ENCODE results near the gene TCP11X2. TPM values are rescaled to one million over a fixed set of nuclear protein-coding genes. Genes with fewer than 3 reads are reported as not detected.
"Not testable (repeated sequence)": the region's sequence is repeated elsewhere in the genome, so short reads cannot be mapped to it uniquely, and the experiment has no call there.

Gene TCP11X2
- total RNA-seq, 1 experiment from 2014 or later, result not detected

DNA sequence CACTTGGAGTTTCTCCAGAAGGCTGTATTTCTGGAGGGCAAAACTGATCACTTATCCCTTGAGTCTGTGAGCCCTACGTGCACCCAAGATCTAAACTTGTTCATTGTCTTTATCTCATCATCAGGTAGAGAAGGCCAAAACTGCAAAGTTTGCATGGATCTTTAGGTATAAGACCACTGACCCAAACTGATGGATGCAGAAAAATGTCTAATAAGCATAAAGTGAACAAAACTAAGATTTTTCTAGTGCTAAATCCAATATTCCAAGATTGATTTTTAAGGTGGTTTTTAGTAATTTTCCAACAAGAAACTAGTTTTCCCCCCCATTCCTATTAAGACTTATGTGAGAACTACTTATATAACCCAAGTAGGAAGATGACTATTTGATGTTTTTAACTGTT, 42.9 kb upstream of the TCP11X2 start:
- Mint-ChIP-seq H3K9me3 (ENCODE audit: unreplicated experiment) (no peaks in the 10 kb centered on the region), H3K4me3 (ENCODE audit: unreplicated experiment) (no peak overlapping the region), H3K4me1 (ENCODE audit: low read depth, unreplicated experiment) (peaks cover 9% of the 10 kb centered on the region), H3K36me3 (ENCODE audit: insufficient read depth, unreplicated experiment) (no peaks in the 10 kb centered on the region), H3K27me3 (ENCODE audit: insufficient read depth, unreplicated experiment) (no peaks in the 10 kb centered on the region), H3K27ac (ENCODE audit: unreplicated experiment) (no peak overlapping the region)
- DNase-seq, result no peak
- Histone ChIP-seq H3K27me3 (replicated peaks; ENCODE audit: control insufficient read depth, insufficient read depth, low read length) (no peaks in the 10 kb centered on the region), H3K4me1 (peaks cover 6% of the 10 kb centered on the region; the same call in 1 of the 2 replicates), H3K36me3 (ENCODE audit: control insufficient read depth, insufficient read depth, low read length) (no peaks in the 10 kb centered on the region), H3K9me3 (no peaks in the 10 kb centered on the region), H3K4me3 (ENCODE audit: low read depth, low read length) (no peak overlapping the region)
- intact Hi-C loops (cut with micrococcal nuclease; ENCODE audit: unreplicated experiment), result loop anchor here (10.0 kb wide), 1 partner anchor 350 kb away; no protein-coding TSS in a partner anchor
- ChIA-PET POLR2A (no interaction called here), CTCF (no interaction called here)
- no TSS peak for BruUV-seq (replicated peaks)
- TF ChIP-seq, protein P1, sequence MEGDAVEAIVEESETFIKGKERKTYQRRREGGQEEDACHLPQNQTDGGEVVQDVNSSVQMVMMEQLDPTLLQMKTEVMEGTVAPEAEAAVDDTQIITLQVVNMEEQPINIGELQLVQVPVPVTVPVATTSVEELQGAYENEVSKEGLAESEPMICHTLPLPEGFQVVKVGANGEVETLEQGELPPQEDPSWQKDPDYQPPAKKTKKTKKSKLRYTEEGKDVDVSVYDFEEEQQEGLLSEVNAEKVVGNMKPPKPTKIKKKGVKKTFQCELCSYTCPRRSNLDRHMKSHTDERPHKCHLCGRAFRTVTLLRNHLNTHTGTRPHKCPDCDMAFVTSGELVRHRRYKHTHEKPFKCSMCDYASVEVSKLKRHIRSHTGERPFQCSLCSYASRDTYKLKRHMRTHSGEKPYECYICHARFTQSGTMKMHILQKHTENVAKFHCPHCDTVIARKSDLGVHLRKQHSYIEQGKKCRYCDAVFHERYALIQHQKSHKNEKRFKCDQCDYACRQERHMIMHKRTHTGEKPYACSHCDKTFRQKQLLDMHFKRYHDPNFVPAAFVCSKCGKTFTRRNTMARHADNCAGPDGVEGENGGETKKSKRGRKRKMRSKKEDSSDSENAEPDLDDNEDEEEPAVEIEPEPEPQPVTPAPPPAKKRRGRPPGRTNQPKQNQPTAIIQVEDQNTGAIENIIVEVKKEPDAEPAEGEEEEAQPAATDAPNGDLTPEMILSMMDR (IDR thresholded peaks at IDR 0.05; ENCODE audit: insufficient read depth in 1 of 2, low read depth in 1 of 2, low read length in 1 of 2, severe bottlenecking in 1 of 2, unreplicated experiment in 1 of 2), result no peak

DNA sequence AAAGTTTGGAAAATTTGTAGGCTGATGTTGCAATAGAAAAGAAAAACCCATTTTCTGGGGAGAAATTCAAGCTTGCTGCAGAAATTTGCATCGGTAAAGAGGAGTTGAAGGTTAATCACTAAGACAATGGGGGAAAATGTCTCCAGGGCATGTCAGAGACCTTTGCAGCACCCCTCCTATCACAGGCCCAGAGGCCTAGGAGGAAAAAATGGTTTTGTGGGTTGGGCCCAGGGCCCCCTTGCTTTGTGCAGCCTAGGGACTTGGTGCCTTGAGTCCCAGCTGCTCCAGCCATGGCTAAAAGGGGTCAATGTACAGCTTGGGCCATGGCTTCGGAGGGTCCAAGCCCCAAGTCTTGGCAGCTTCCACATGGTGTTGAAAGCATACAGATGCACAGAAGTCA, 27.1 kb upstream of the TCP11X2 start:
- intact Hi-C loops (cut with micrococcal nuclease; ENCODE audit: unreplicated experiment), result no loop called here
- Mint-ChIP-seq H3K27ac (ENCODE audit: unreplicated experiment) (no peak overlapping the region), H3K4me1 (ENCODE audit: low read depth, unreplicated experiment) (no peaks in the 10 kb centered on the region), H3K4me3 (ENCODE audit: unreplicated experiment) (no peak overlapping the region), H3K36me3 (ENCODE audit: insufficient read depth, unreplicated experiment) (no peaks in the 10 kb centered on the region), H3K27me3 (ENCODE audit: insufficient read depth, unreplicated experiment) (no peaks in the 10 kb centered on the region), H3K9me3 (ENCODE audit: unreplicated experiment) (no peaks in the 10 kb centered on the region)
- BruUV-seq (replicated peaks), result no TSS peak
- ChIA-PET CTCF (no interaction called here), POLR2A (no interaction called here)
- no peak for DNase-seq
- H3K36me3 ChIP-seq (ENCODE audit: control insufficient read depth, insufficient read depth, low read length), result no peaks in the 10 kb centered on the region
- H3K9me3 ChIP-seq, result no peaks in the 10 kb centered on the region
- TF ChIP-seq, protein P1 (IDR thresholded peaks at IDR 0.05; ENCODE audit: insufficient read depth in 1 of 2, low read depth in 1 of 2, low read length in 1 of 2, severe bottlenecking in 1 of 2, unreplicated experiment in 1 of 2), result no peak
- no peak overlapping the region for H3K4me3 ChIP-seq (ENCODE audit: low read depth, low read length)
- no peaks in the 10 kb centered on the region for H3K27me3 ChIP-seq (replicated peaks; ENCODE audit: control insufficient read depth, insufficient read depth, low read length)
- H3K4me1 ChIP-seq, result no peaks in the 10 kb centered on the region

DNA sequence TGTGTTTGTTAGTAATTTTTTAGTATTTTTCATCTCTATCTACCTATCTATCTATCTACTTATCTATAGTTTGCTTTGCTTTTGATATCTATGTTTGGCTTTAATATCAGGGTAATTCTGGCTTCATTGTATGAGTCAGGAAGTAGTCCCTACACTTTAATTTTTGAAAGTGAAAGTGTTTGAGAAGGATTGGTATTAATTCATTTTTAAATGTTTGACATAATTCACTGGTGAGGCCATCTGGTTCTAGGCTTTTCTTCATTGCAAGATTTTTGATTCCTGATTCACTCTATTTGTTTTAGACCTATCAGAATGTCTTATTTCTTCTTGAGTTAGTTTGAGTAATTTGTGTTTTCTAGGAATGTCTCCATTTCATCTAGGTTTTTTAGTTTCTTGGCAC, 20.2 kb upstream of the TCP11X2 start:
- Mint-ChIP-seq H3K36me3 (ENCODE audit: insufficient read depth, unreplicated experiment) (no peaks in the 10 kb centered on the region), H3K27me3 (ENCODE audit: insufficient read depth, unreplicated experiment) (no peaks in the 10 kb centered on the region), H3K4me1 (ENCODE audit: low read depth, unreplicated experiment) (no peaks in the 10 kb centered on the region), H3K9me3 (ENCODE audit: unreplicated experiment) (no peaks in the 10 kb centered on the region), H3K4me3 (ENCODE audit: unreplicated experiment) (no peak overlapping the region), H3K27ac (ENCODE audit: unreplicated experiment) (no peak overlapping the region)
- Histone ChIP-seq H3K36me3 (ENCODE audit: control insufficient read depth, insufficient read depth, low read length) (no peaks in the 10 kb centered on the region), H3K9me3 (no peaks in the 10 kb centered on the region), H3K4me3 (ENCODE audit: low read depth, low read length) (no peak overlapping the region), H3K4me1 (no peaks in the 10 kb centered on the region), H3K27me3 (replicated peaks; ENCODE audit: control insufficient read depth, insufficient read depth, low read length) (no peaks in the 10 kb centered on the region)
- intact Hi-C loops (cut with micrococcal nuclease; ENCODE audit: unreplicated experiment), result no loop called here
- CTCF ChIA-PET, result no interaction called here
- DNase-seq, result no peak
- POLR2A ChIA-PET, result no interaction called here
- TF ChIP-seq, protein P1 (IDR thresholded peaks at IDR 0.05; ENCODE audit: insufficient read depth in 1 of 2, low read depth in 1 of 2, low read length in 1 of 2, severe bottlenecking in 1 of 2, unreplicated experiment in 1 of 2), result no peak
- no TSS peak for BruUV-seq (replicated peaks)

DNA sequence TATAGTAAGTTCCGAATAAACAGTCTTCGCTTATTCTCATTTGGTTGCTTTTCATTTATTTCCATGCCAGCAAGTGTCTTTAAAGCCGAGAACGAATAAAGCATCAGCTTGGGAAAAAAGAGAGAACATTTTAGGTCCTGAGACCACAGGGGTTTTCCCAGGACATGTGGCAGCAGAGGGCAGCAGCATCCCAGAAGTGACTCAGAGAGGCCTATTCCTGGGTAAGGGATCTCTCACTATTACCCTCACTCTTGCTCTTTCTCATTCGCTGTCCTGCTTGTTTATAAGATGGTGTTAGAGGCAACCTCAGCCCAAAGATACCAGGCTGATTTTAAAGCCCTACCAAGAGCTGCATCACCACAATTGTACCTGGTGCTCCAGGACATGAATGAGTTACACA, 7.2 kb upstream of the TCP11X2 start:
- BruUV-seq (replicated peaks); H3K9me3 Mint-ChIP-seq (ENCODE audit: unreplicated experiment); H3K4me1 ChIP-seq; H3K4me3 Mint-ChIP-seq (ENCODE audit: unreplicated experiment); H3K27me3 Mint-ChIP-seq (ENCODE audit: insufficient read depth, unreplicated experiment); DNase-seq; H3K4me1 Mint-ChIP-seq (ENCODE audit: low read depth, unreplicated experiment); CTCF ChIA-PET; intact Hi-C loops (cut with micrococcal nuclease; ENCODE audit: unreplicated experiment); H3K27ac Mint-ChIP-seq (ENCODE audit: unreplicated experiment); H3K9me3 ChIP-seq; H3K4me3 ChIP-seq (ENCODE audit: low read depth, low read length); H3K36me3 ChIP-seq (ENCODE audit: control insufficient read depth, insufficient read depth, low read length); POLR2A ChIA-PET; H3K27me3 ChIP-seq (replicated peaks; ENCODE audit: control insufficient read depth, insufficient read depth, low read length); H3K36me3 Mint-ChIP-seq (ENCODE audit: insufficient read depth, unreplicated experiment): not testable (repeated sequence)

DNA sequence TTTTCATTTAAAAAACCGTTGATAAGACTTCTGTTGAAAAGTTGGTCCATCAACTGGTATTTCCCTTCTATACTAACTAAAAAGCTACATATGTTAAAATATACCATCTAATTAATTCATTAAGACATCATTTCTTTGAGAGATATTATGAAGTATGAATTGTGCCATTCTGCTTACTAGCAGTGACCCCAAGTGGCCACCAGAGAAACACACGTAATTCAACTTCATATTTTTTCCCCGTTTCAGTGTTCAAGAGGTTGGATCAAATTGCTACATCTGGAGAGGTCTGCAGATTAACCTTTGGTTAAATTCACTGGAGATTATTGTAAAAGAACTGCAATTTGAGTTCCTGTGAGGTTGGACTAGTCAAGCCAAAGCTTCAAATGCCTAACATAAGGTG, 1.4 kb downstream of the TCP11X2 start:
- H3K4me1 Mint-ChIP-seq (ENCODE audit: low read depth, unreplicated experiment); H3K9me3 Mint-ChIP-seq (ENCODE audit: unreplicated experiment); H3K27ac Mint-ChIP-seq (ENCODE audit: unreplicated experiment); H3K36me3 ChIP-seq (ENCODE audit: control insufficient read depth, insufficient read depth, low read length); H3K27me3 ChIP-seq (replicated peaks; ENCODE audit: control insufficient read depth, insufficient read depth, low read length); POLR2A ChIA-PET; BruUV-seq (replicated peaks); H3K4me3 Mint-ChIP-seq (ENCODE audit: unreplicated experiment); H3K4me3 ChIP-seq (ENCODE audit: low read depth, low read length); H3K27me3 Mint-ChIP-seq (ENCODE audit: insufficient read depth, unreplicated experiment); H3K4me1 ChIP-seq; H3K9me3 ChIP-seq; H3K36me3 Mint-ChIP-seq (ENCODE audit: insufficient read depth, unreplicated experiment); intact Hi-C loops (cut with micrococcal nuclease; ENCODE audit: unreplicated experiment); CTCF ChIA-PET; DNase-seq: not testable (repeated sequence)

Measured in Caco-2 (cell line).